HEK293 (cell line): Measurements from ENCODE around the gene COQ8B.

Experiments used
- HOXC10 ChIP-seq: sonication (generic); formaldehyde crosslinking; IDR thresholded peaks from 2 replicates; pipeline ENCODE4 v1.8.1; 2023; ENCODE audit warnings: mild to moderate bottlenecking, missing genetic modification reagents
- IKZF3 ChIP-seq: fragments of 450-650 bp; IDR thresholded peaks from 2 replicates; pipeline ENCODE4 v1.5.0; 2018; ENCODE audit warnings: missing biosample characterization, mild to moderate bottlenecking, missing genetic modification characterization, moderate library complexity
- MYNN ChIP-seq: fragments of 450-650 bp; formaldehyde crosslinking; IDR thresholded peaks from 2 replicates; pipeline ENCODE4 v1.5.1; 2016; ENCODE audit warnings: missing biosample characterization, missing genetic modification characterization, borderline replicate concordance
- MZF1 ChIP-seq: fragments of 450-650 bp; formaldehyde crosslinking; IDR thresholded peaks from 2 replicates; pipeline ENCODE4 v1.5.1; 2017; ENCODE audit warnings: missing biosample characterization, missing genetic modification characterization, borderline replicate concordance
- SETDB1 ChIP-seq: IDR thresholded peaks from one replicate; pipeline ENCODE4 v1.6.1; 2017; ENCODE audit warnings: mild to moderate bottlenecking, low read length, moderate library complexity, mixed read lengths; ENCODE audit not compliant: insufficient read length
- ZBTB1 ChIP-seq: fragments of 450-650 bp; formaldehyde crosslinking; IDR thresholded peaks from 2 replicates; pipeline ENCODE4 v1.5.1; 2016; ENCODE audit warnings: missing biosample characterization, missing genetic modification characterization
- ZFP37 ChIP-seq: fragments of 450-650 bp; formaldehyde crosslinking; IDR thresholded peaks from 2 replicates; pipeline ENCODE4 v1.5.1; 2016; ENCODE audit warnings: missing biosample characterization, missing genetic modification characterization
- ZNF132 ChIP-seq: fragments of 450-650 bp; formaldehyde crosslinking; IDR thresholded peaks from 2 replicates; pipeline ENCODE4 v1.5.1; 2017; ENCODE audit warnings: missing biosample characterization, missing genetic modification characterization, borderline replicate concordance
- ZNF157 ChIP-seq: fragments of 450-650 bp; formaldehyde crosslinking; IDR thresholded peaks from 2 replicates; pipeline ENCODE4 v1.5.1; 2016; ENCODE audit warnings: missing biosample characterization, missing genetic modification characterization
- ZNF16 ChIP-seq: fragments of 450-650 bp; formaldehyde crosslinking; IDR thresholded peaks from 2 replicates; pipeline ENCODE4 v1.5.1; 2016; ENCODE audit warnings: low read depth, missing biosample characterization, missing genetic modification characterization
- ZNF221 ChIP-seq: fragments of 450-650 bp; formaldehyde crosslinking; IDR thresholded peaks from 2 replicates; pipeline ENCODE4 v1.5.1; 2017; ENCODE audit warnings: missing biosample characterization, missing genetic modification characterization, borderline replicate concordance
- ZNF239 ChIP-seq: fragments of 450-650 bp; formaldehyde crosslinking; IDR thresholded peaks from 2 replicates; pipeline ENCODE4 v1.5.1; 2016; ENCODE audit warnings: missing biosample characterization, missing genetic modification characterization
- ZNF24 ChIP-seq: fragments of 450-650 bp; formaldehyde crosslinking; IDR thresholded peaks from 2 replicates; pipeline ENCODE4 v1.5.1; 2016; ENCODE audit warnings: missing biosample characterization, missing genetic modification characterization
- ZNF302 ChIP-seq: fragments of 450-650 bp; formaldehyde crosslinking; IDR thresholded peaks from 2 replicates; pipeline ENCODE4 v1.5.1; 2016; ENCODE audit warnings: missing biosample characterization, missing genetic modification characterization, low read depth
- ZNF433 ChIP-seq: fragments of 450-650 bp; formaldehyde crosslinking; IDR thresholded peaks from 2 replicates; pipeline ENCODE4 v1.5.1; 2016; ENCODE audit warnings: missing biosample characterization, missing genetic modification characterization, low read depth
- ZNF510 ChIP-seq: fragments of 450-650 bp; formaldehyde crosslinking; IDR thresholded peaks from 2 replicates; pipeline ENCODE4 v1.5.1; 2018; ENCODE audit warnings: mild to moderate bottlenecking, missing genetic modification characterization, missing biosample characterization; ENCODE audit not compliant: insufficient replicate concordance
- ZNF530 ChIP-seq: fragments of 450-650 bp; formaldehyde crosslinking; IDR thresholded peaks from 2 replicates; pipeline ENCODE4 v1.5.1; 2016; ENCODE audit warnings: low read depth, missing biosample characterization, missing genetic modification characterization
- ZNF548 ChIP-seq: fragments of 450-650 bp; formaldehyde crosslinking; IDR thresholded peaks from 2 replicates; pipeline ENCODE4 v1.5.1; 2016; ENCODE audit warnings: missing biosample characterization, missing genetic modification characterization
- ZNF558 ChIP-seq: fragments of 450-650 bp; formaldehyde crosslinking; IDR thresholded peaks from 2 replicates; pipeline ENCODE4 v1.5.1; 2016; ENCODE audit warnings: missing biosample characterization, missing genetic modification characterization
- ZNF626 ChIP-seq: fragments of 450-650 bp; sonication (Bioruptor Pico); formaldehyde crosslinking; IDR thresholded peaks from 2 replicates; pipeline ENCODE4 v1.5.1; 2018; ENCODE audit warnings: missing biosample characterization, missing genetic modification characterization, inconsistent platforms
- ZNF660 ChIP-seq: fragments of 450-650 bp; IDR thresholded peaks from 2 replicates; pipeline ENCODE4 v1.5.1; 2018; ENCODE audit warnings: missing biosample characterization, mild to moderate bottlenecking, missing genetic modification characterization
- ZNF677 ChIP-seq: fragments of 450-650 bp; IDR thresholded peaks from 2 replicates; pipeline ENCODE4 v1.5.0; 2018; ENCODE audit warnings: missing biosample characterization, mild to moderate bottlenecking, missing genetic modification characterization, moderate library complexity
- ZNF791 ChIP-seq: fragments of 450-650 bp; formaldehyde crosslinking; IDR thresholded peaks from 2 replicates; pipeline ENCODE4 v1.5.1; 2016; ENCODE audit warnings: missing biosample characterization, missing genetic modification characterization
- TF ChIP-seq, protein P1 (sequence below): fragments of 450-650 bp; formaldehyde crosslinking; IDR thresholded peaks from 2 replicates; pipeline ENCODE4 v1.5.1; 2017; ENCODE audit warnings: missing biosample characterization, missing genetic modification characterization
- TF ChIP-seq, protein P2 (sequence below): fragments of 450-650 bp; formaldehyde crosslinking; IDR thresholded peaks from 2 replicates; pipeline ENCODE4 v1.5.1; 2017; ENCODE audit warnings: missing biosample characterization, missing genetic modification characterization
- TF ChIP-seq, protein P3 (sequence below): IDR thresholded peaks from 2 replicates; pipeline ENCODE4 v1.6.1; 2011; ENCODE audit warnings: mild to moderate bottlenecking, low read depth, low read length, borderline replicate concordance
- TF ChIP-seq, protein P4 (sequence below): fragments of 450-650 bp; formaldehyde crosslinking; IDR thresholded peaks from 2 replicates; pipeline ENCODE4 v1.5.1; 2016; ENCODE audit warnings: missing biosample characterization, missing genetic modification characterization
- TF ChIP-seq, protein P5 (sequence below): fragments of 450-650 bp; formaldehyde crosslinking; optimal IDR thresholded peaks from 2 replicates; pipeline ENCODE3; 2016; ENCODE audit warnings: missing biosample characterization, mild to moderate bottlenecking, missing genetic modification characterization
- TF ChIP-seq, protein P6 (sequence below): fragments of 450-650 bp; formaldehyde crosslinking; IDR thresholded peaks from 2 replicates; pipeline ENCODE4 v1.5.1; 2016; ENCODE audit warnings: missing biosample characterization, missing genetic modification characterization
- TF ChIP-seq, protein P7 (sequence below): fragments of 450-650 bp; formaldehyde crosslinking; IDR thresholded peaks from 2 replicates; pipeline ENCODE4 v1.5.1; 2016; ENCODE audit warnings: missing biosample characterization, missing genetic modification characterization

COQ8B gene

DNA sequence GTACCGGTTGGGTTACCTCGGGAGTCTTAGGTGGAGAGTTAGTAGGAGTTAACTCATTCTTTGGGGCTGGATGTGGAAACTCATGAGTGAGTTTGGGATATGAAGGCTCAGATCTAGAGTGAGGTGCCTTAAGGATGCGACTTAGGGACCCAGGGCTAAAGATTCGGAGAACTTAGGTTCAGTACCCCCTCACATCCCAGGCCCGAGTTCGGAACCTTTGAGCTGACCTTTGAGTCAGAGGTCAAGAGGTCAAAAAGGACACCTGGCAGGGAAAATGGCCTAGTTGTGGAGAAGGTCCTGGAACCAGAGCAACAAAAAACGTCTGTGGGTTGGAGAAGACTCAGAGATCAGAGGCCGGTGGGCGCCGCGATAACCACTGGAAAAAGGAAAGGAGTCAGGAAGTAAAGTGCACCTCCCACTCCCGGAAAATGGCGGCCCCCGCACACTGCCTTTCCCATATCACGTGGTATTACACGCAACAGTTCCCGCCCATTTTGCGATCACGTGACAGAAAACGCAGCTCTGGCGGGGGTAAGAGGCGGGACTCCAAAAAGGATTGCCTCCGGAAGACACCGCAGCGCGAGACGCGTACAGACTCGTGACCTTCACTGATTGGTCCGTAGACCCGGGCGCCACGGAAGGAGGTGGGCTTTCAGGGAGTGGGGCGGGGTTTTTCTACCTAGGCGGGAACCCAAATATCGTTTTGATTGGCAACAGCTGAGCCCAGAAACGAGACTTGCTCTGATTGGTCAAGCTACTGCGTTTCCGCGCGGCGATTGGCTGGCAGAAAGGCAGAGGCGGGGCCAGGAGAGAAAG, 33.6 kb upstream of the COQ8B start, which contains the start of gene ACTMAP (continued):
- TF ChIP-seq, protein P1, sequence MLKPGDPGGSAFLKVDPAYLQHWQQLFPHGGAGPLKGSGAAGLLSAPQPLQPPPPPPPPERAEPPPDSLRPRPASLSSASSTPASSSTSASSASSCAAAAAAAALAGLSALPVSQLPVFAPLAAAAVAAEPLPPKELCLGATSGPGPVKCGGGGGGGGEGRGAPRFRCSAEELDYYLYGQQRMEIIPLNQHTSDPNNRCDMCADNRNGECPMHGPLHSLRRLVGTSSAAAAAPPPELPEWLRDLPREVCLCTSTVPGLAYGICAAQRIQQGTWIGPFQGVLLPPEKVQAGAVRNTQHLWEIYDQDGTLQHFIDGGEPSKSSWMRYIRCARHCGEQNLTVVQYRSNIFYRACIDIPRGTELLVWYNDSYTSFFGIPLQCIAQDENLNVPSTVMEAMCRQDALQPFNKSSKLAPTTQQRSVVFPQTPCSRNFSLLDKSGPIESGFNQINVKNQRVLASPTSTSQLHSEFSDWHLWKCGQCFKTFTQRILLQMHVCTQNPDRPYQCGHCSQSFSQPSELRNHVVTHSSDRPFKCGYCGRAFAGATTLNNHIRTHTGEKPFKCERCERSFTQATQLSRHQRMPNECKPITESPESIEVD (tag by site-specific recombination), result no peak; the same call in 1 of the 2 replicates
- TF ChIP-seq IKZF3 (peak; percentile 100), ZNF510 (tag by site-specific recombination) (no peak), ZNF433 (tag by site-specific recombination) (no peak), ZNF791 (tag by site-specific recombination) (no peak), MZF1 (tag by site-specific recombination) (peak; percentile 67; the same call in 1 of the 2 replicates), ZNF677 (no peak), SETDB1 (no peak), ZNF221 (tag by site-specific recombination) (no peak), ZNF530 (tag by site-specific recombination) (no peak), ZNF548 (tag by site-specific recombination) (no peak), ZNF626 (tag by site-specific recombination) (no peak), ZNF302 (tag by site-specific recombination) (no peak), MYNN (tag by site-specific recombination) (no peak), ZNF239 (tag by site-specific recombination) (0 out of 2 replicates have a peak, but pooled peaks have one; percentile 8), ZNF157 (no peak), ZFP37 (tag by site-specific recombination) (peak; percentile 97), ZNF132 (tag by site-specific recombination) (no peak), HOXC10 (CRISPR knock-in tag) (no peak), ZNF16 (no peak), ZNF660 (tag by site-specific recombination) (peak; percentile 89), ZBTB1 (peak; percentile 97), ZNF558 (tag by site-specific recombination) (0 out of 2 replicates have a peak, but pooled peaks have one; percentile 68), ZNF24 (peak; percentile 98)
- TF ChIP-seq, protein P2, sequence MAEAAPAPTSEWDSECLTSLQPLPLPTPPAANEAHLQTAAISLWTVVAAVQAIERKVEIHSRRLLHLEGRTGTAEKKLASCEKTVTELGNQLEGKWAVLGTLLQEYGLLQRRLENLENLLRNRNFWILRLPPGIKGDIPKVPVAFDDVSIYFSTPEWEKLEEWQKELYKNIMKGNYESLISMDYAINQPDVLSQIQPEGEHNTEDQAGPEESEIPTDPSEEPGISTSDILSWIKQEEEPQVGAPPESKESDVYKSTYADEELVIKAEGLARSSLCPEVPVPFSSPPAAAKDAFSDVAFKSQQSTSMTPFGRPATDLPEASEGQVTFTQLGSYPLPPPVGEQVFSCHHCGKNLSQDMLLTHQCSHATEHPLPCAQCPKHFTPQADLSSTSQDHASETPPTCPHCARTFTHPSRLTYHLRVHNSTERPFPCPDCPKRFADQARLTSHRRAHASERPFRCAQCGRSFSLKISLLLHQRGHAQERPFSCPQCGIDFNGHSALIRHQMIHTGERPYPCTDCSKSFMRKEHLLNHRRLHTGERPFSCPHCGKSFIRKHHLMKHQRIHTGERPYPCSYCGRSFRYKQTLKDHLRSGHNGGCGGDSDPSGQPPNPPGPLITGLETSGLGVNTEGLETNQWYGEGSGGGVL (tag by site-specific recombination), result peak; percentile 38
- TF ChIP-seq, protein P3, sequence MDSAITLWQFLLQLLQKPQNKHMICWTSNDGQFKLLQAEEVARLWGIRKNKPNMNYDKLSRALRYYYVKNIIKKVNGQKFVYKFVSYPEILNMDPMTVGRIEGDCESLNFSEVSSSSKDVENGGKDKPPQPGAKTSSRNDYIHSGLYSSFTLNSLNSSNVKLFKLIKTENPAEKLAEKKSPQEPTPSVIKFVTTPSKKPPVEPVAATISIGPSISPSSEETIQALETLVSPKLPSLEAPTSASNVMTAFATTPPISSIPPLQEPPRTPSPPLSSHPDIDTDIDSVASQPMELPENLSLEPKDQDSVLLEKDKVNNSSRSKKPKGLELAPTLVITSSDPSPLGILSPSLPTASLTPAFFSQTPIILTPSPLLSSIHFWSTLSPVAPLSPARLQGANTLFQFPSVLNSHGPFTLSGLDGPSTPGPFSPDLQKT, result no peak
- TF ChIP-seq, protein P4, sequence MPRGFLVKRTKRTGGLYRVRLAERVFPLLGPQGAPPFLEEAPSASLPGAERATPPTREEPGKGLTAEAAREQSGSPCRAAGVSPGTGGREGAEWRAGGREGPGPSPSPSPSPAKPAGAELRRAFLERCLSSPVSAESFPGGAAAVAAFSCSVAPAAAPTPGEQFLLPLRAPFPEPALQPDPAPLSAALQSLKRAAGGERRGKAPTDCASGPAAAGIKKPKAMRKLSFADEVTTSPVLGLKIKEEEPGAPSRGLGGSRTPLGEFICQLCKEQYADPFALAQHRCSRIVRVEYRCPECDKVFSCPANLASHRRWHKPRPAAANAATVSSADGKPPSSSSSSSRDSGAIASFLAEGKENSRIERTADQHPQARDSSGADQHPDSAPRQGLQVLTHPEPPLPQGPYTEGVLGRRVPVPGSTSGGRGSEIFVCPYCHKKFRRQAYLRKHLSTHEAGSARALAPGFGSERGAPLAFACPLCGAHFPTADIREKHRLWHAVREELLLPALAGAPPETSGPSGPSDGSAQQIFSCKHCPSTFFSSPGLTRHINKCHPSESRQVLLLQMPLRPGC (tag by site-specific recombination), result peak; percentile 91
- TF ChIP-seq, protein P5, sequence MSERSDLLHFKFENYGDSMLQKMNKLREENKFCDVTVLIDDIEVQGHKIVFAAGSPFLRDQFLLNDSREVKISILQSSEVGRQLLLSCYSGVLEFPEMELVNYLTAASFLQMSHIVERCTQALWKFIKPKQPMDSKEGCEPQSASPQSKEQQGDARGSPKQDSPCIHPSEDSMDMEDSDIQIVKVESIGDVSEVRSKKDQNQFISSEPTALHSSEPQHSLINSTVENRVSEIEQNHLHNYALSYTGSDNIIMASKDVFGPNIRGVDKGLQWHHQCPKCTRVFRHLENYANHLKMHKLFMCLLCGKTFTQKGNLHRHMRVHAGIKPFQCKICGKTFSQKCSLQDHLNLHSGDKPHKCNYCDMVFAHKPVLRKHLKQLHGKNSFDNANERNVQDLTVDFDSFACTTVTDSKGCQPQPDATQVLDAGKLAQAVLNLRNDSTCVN (tag by site-specific recombination), result no peak
- TF ChIP-seq, protein P6, sequence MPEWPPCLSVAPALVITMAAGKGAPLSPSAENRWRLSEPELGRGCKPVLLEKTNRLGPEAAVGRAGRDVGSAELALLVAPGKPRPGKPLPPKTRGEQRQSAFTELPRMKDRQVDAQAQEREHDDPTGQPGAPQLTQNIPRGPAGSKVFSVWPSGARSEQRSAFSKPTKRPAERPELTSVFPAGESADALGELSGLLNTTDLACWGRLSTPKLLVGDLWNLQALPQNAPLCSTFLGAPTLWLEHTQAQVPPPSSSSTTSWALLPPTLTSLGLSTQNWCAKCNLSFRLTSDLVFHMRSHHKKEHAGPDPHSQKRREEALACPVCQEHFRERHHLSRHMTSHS, result no peak; the same call in 1 of the 2 replicates
- TF ChIP-seq, protein P7, sequence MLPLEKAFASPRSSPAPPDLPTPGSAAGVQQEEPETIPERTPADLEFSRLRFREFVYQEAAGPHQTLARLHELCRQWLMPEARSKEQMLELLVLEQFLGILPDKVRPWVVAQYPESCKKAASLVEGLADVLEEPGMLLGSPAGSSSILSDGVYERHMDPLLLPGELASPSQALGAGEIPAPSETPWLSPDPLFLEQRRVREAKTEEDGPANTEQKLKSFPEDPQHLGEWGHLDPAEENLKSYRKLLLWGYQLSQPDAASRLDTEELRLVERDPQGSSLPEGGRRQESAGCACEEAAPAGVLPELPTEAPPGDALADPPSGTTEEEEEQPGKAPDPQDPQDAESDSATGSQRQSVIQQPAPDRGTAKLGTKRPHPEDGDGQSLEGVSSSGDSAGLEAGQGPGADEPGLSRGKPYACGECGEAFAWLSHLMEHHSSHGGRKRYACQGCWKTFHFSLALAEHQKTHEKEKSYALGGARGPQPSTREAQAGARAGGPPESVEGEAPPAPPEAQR (tag by site-specific recombination), result peak; percentile 93
